HG03575 (cell line): ENCODE data around the gene LDAH.
A peak's percentile ranks its signal among the peaks of the same experiment; 100 is the strongest.

Experiments
- ATAC-seq: cut with Tn5 transposase; IDR thresholded peaks from one replicate; pipeline ENCODE4 v1.9.1; 2021; ENCODE audit not compliant: unreplicated experiment, insufficient number of reproducible peaks, low FRiP score; ENCODE audit errors: extremely low read depth

LDAH gene

DNA sequence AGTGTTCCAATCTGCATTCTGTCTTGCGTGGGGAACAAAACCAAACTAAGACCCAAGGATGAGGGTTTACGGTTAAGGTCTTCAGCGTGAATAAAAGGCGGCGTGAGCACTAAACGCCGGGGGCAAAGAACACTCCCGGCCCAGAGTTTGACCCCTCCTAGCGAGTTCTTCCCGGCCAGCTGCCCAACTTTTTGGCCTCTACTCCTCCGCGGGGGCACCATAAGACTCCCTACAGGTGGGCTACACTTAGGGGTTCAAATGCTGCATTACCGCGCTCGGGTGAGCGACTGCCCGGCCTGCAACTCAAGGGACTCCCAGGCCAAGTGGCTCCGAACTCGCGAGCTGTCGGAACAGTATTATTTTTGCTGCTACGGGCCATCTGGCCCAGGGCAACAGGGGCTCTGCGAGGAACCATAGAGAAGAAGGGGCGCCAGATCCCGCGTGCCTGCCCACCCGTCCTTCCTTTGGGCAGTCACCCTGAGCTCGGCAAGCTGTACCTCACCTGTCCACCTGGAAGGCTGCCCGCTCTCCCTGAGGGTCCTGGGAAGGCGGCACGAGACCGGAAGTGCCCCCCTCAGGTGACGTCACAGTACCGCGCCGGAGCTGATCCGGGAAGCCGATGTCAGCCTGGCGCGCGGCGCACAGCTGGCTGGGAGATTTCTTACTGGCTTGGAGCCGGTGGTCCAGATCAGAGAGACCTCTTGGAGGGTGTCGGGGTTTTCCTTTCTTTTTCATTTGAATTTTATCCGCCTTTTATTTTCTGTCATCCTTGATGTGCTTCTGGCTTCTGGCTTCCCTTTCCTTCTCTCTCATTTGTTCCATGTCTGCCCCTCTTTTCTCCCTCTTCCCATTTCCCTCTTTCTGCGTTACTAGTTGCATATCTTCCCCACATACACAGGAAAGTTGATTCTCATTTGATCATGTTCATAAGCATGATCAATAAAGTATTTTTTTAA, at the start of gene LDAH:
Gene LDAH, minus strand, starts transcription at position 567 of the 956 bp plus-strand sequence. CDS start 21,638 bp downstream, outside the sequence.
- peak; percentile 76 for ATAC-seq

DNA sequence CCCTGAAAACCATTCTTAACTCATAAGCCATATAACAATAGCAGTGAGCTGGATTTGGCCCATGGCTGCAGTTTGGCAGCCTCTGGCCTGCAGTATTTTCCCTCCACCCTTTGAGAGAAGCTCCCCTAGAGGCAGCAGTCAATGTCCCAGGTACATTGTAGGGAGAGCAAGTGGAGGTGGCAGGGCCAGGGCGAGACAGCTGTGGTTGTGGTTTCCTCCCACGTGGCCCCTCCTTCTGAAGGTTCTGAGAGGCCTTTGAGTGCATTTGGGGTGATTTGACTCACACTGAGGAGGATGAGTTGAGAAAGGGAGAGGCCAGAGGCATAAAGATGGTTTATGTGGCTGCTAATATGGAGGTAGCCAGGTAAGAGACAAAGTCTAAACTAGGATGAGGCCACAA, 45.5 kb upstream of the LDAH start:
- ATAC-seq = peak; percentile 97

DNA sequence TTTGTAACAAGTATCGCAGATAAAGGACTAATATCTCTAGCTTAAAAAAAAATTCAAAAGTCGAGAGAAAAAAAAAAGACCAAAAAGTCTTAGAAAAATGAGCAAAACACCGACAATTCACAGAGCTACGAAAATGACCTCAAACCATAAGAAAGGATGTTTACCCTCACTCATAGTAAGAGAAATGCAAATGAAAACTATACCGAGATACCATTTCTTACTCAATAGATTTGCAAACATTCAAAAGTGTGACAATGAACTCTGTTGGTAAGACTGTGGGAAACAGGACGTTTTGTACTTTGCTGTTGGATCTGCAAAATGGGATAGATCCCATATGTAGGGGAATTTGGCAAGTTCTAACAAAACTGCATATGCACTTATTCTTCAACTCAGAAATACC, 39.9 kb upstream of the LDAH start:
- no peak for ATAC-seq

- ATAC-seq = no peak
Measured at GRCh38 chr2:20855456-20855855, 32.6 kb upstream of the LDAH start.

DNA sequence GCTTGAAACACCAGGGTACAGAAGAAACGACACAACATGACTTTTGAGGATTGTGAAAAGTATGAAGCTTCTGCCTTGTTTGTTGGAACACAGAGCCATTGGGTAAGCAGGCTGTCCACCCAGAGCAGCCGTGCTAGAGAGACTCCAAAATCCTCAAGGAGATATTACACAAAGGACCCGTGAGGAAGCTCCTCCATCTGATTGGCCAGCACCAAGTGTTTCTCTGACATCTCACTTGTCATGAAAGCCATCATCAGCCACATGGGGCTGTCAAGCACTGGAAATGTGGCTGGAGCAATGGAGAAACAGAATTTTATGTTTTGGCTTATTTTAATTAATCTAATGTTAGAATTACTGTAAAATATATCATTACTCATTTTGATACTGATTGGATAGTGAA, 29.8 kb upstream of the LDAH start:
- no peak for ATAC-seq

- ATAC-seq = no peak
Measured at GRCh38 chr2:20852139-20852538, 29.2 kb upstream of the LDAH start.

DNA sequence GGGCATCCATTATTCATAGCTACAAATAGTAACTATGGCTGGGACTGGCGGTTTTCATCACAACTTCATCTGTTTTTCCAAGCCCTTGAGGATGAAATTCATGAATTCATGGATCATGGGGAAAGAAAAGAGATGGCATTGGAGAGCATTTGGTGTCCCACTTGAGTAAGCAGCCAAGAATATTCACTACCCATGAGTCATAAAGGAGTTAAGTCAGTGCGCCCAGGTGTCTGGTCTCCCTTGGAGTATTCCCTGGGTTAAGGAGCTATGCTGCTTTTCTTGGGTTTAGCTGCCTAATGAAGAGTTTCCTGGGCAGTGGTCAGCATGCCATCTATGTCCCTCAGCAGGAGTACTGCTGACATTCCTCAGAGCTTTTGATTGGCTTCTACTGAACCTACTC, 21.3 kb upstream of the LDAH start:
- no peak for ATAC-seq

GRCh38 chr2:20839052-20839451, 16.2 kb upstream of the LDAH start:
- ATAC-seq = no peak

DNA sequence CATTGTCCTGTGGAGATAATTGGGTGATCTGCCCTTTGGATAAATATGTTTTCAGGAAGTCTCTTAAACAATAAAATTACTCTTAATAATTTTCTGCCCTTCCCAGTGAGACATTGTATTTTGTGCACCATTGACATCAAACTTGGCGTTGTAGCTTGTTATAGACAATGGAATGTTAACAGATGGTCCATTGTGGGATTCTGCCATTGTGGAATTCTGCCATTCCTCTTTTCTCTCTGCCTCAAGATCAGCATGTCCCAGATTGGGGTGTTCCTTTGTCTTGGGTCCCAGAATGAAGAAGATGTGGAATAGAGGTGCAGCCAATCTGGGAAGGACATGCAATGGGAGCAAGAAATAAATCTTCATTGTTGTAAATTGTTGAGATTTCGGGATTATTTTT, 15.1 kb upstream of the LDAH start:
- ATAC-seq = no peak

DNA sequence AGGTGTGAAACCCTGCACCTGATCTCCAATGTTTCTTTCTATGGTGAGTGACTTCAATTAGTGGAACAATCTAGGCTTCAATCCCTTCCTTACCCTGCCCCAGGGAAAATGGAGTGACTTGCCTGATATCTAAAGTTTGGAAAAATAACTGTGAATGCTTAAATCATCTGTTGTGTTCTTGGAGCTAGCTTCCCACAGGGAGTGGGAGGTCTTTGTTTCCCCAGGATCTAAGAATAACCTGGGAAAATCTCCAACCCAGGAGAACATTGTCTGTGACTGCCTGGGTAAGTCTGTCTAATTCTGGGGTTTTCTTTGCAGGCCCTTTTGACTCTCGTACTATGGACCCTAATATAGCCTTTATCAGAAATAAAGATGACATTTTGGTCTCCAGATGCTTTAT, 13.6 kb upstream of the LDAH start:
- ATAC-seq = no peak

DNA sequence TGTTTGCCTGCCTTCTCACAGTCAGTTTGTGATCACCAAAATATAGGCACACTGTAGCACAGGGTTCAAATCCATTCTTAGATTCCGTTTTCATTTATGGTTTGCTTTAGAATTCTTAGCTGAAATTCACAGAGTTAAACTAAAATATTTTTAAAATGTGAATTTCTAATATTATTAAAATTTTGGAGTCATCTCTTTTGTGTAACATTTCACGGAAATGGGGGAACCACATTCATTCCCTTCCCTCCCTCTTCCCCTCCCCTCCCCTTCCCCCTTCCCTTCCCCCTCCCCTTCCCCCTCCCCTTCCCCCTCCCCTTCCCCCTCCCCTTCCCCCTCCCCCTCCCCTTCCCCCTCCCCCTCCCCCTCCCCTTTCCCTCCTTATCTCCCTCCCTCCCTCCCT, 11.4 kb upstream of the LDAH start:
- no peak for ATAC-seq

DNA sequence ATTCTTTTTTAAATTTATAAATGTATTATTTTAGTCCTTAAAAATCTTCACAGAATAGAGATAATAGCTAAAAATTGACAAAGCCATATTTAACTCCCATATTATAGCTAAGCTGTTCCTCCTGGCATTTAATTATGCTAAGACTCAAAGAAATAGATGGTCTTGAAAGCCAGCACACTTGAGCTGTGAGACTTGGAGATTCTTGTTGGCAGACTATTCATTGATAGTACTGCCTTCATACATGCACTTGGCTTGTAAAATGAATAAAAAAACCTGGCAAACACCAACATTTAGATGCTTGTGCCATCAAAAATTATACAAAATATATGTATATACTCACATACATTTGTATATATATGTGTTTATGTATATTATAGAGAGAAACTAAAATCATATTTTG, 9.7 kb upstream of the LDAH start:
- ATAC-seq = no peak

DNA sequence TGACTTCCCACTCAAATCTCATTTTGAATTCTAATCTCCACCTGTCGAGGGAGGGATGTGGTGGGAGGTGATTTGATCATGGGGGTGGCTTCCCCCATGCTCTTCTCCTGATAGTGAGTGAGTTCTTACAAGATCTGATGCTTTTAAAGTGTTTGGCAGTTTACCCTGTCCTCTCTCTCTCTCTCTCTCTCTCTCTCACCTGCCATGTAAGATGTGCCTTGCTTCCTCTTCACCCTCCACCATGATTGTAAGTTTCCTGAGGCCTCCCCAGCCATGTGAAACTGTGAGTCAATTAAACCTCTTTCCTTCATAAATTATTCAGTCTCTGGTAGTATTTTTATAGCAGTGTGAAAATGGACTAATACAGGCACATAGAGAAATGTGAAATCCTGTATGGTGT, 7.0 kb upstream of the LDAH start:
- no peak for ATAC-seq

GRCh38 chr2:20823917-20824316, 1.0 kb upstream of the LDAH start:
- no peak for ATAC-seq

DNA sequence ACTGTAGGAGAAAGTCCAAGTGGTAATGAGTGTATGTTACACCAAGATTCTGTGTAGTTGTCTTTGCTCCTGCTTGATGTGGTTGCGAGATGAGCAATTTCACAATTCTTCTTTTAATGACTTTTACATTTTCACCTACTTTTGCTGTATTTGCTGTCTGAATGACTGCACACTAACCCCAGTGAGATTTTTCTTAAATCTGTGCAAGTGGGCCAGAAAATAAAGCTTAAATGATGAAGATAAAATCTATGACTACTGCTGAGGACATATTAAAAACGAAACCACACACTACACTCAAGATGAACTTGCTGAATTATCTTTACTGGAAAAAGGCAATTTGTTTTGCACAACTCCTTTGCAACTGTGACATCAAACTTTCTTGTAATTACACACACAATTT, 4.1 kb downstream of the LDAH start:
- no peak for ATAC-seq

DNA sequence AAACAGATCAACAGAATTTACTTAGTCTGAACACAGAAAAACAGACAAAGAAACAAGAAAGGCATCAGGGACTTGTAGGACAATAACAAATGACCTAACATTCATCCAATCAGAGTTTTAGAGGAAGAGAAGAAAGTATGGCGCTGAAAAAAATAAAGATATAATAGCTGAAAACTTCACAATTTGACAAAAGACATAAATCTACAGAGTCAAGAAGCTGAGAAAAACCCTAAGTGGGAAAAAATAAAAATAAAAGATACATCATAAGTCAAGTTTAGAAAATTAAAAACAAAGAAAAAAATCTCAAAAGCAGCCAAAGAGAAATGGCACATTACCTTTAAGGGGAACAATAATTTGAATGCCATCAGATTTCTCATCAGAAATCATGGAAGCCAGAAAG, 7.7 kb downstream of the LDAH start:
- ATAC-seq = no peak

DNA sequence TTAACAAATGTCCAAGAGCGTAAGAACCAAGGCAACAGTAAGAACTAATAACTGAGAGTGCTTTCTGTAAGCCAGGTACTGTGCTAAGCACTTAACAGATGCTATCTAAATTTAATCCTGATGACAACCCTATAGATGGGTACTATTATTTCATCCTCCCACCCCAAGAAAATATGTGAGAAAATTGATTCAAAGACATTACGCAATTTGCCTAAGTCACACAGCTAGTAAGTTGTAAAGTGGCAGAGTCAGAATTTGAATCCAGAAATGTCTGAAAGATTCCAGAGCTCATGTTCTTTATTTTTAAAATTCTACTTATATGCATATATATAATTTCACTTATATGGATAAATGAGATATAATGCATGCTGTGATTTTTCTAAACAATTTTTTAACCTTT, 10.1 kb downstream of the LDAH start:
- no peak for ATAC-seq

- no peak for ATAC-seq
Measured at GRCh38 chr2:20806286-20806685, 16.6 kb downstream of the LDAH start.

GRCh38 chr2:20803974-20804373, 18.9 kb downstream of the LDAH start:
- ATAC-seq = no peak

GRCh38 chr2:20803226-20803682, 19.6 kb downstream of the LDAH start:
- ATAC-seq = no peak

DNA sequence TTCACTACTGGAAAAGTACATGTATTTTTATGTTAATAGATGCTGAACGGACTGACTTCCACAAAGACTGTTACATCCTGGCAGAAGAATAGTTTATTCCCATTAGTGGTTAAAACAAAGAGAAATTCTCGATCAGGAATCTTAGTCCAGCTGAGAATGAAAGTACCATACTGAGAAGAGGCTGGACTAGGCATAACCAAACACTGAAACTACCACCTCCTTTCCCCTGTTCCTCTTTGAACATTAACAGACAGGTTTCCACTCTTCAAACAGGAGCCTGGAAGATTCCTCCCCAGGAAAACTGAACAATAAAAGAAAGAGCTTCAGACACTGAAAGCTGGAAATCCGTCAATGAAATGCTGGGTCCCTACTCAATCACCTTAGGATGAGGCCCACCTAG, 25.8 kb downstream of the LDAH start:
- no peak for ATAC-seq
